ENCODE measurements around the gene MLLT3.

MLLT3 gene

GRCh38 chr9:20325008-20325407, 297.3 kb downstream of the MLLT3 start:
- no peak for FAIRE-seq

GRCh38 chr9:20322212-20322611, 300.1 kb downstream of the MLLT3 start:
- no peak for FAIRE-seq

- no peak for FAIRE-seq
These were observed 300.7 kb downstream of the MLLT3 start for GRCh38 chr9:20321423-20322082.

- FAIRE-seq, result no peak
These were observed 301.4 kb downstream of the MLLT3 start for GRCh38 chr9:20320921-20321320.

GRCh38 chr9:20319641-20320337, 302.5 kb downstream of the MLLT3 start:
- FAIRE-seq, result no peak

GRCh38 chr9:20319241-20319640, 303.1 kb downstream of the MLLT3 start:
- FAIRE-seq, result no peak

- no peak for FAIRE-seq
These were observed 304.6 kb downstream of the MLLT3 start for GRCh38 chr9:20317701-20318100.

- FAIRE-seq, result no peak
These were observed 305.9 kb downstream of the MLLT3 start for GRCh38 chr9:20316372-20316771.

GRCh38 chr9:20315677-20316076, 306.6 kb downstream of the MLLT3 start:
- FAIRE-seq, result no peak

GRCh38 chr9:20314981-20315380, 307.3 kb downstream of the MLLT3 start:
- no peak for FAIRE-seq

- no peak for FAIRE-seq
These were observed 308.9 kb downstream of the MLLT3 start for GRCh38 chr9:20313415-20313814.

- FAIRE-seq, result no peak
These were observed 309.6 kb downstream of the MLLT3 start for GRCh38 chr9:20312732-20313131.

- FAIRE-seq, result no peak
These were observed 312.3 kb downstream of the MLLT3 start for GRCh38 chr9:20310024-20310423.

- no peak for FAIRE-seq
These were observed 313.2 kb downstream of the MLLT3 start for GRCh38 chr9:20309124-20309523.

GRCh38 chr9:20307621-20308020, 314.7 kb downstream of the MLLT3 start:
- no peak for FAIRE-seq

- no peak for FAIRE-seq
These were observed 316.8 kb downstream of the MLLT3 start for GRCh38 chr9:20305452-20305851.

GRCh38 chr9:20303996-20304395, 318.3 kb downstream of the MLLT3 start:
- no peak for FAIRE-seq

- FAIRE-seq, result no peak
These were observed 319.2 kb downstream of the MLLT3 start for GRCh38 chr9:20303066-20303465.

GRCh38 chr9:20302197-20302596, 320.1 kb downstream of the MLLT3 start:
- no peak for FAIRE-seq

GRCh38 chr9:20300430-20301115, 321.7 kb downstream of the MLLT3 start:
- FAIRE-seq, result no peak

- FAIRE-seq, result no peak
These were observed 324.6 kb downstream of the MLLT3 start for GRCh38 chr9:20297646-20298084.

- FAIRE-seq, result no peak
These were observed 326.7 kb downstream of the MLLT3 start for GRCh38 chr9:20295555-20295954.

- FAIRE-seq, result no peak
These were observed 328.1 kb downstream of the MLLT3 start for GRCh38 chr9:20294046-20294750.
